HepG2 (cell line): ENCODE results near the gene IGF2BP1. TPM values are rescaled to one million over a fixed set of nuclear protein-coding genes. Genes with fewer than 3 reads are reported as not detected.

Source experiments
- CEBPG ChIP-seq: IDR thresholded peaks from 2 replicates; pipeline ENCODE4 v1.6.1; 2016
- E2F2 ChIP-seq: sonication (generic); formaldehyde crosslinking; IDR thresholded peaks from 2 replicates; pipeline ENCODE4 v1.4.0; 2020; ENCODE audit warnings: missing genetic modification reagents, borderline replicate concordance
- RNF219 ChIP-seq: sonication (generic); formaldehyde crosslinking; IDR thresholded peaks from 2 replicates; pipeline ENCODE4 v1.5.0; 2020; ENCODE audit warnings: mild to moderate bottlenecking, missing genetic modification reagents
- SPEN ChIP-seq: sonication (generic); formaldehyde crosslinking; IDR thresholded peaks from 2 replicates; pipeline ENCODE4 v1.5.1; 2020; ENCODE audit warnings: low read depth, mild to moderate bottlenecking, missing genetic modification reagents
- TCF7 ChIP-seq: sonication (generic); IDR thresholded peaks from 2 replicates; pipeline ENCODE4 v1.6.1; 2016; ENCODE audit warnings: antibody characterized with exemption, low read depth
- TFAP4 ChIP-seq: sonication (generic); IDR thresholded peaks from 2 replicates; pipeline ENCODE4 v1.6.1; 2016; ENCODE audit warnings: low read depth, borderline replicate concordance
- TRIM24 ChIP-seq: sonication (generic); formaldehyde crosslinking; IDR thresholded peaks from 2 replicates; pipeline ENCODE4 v1.8.0; 2022; ENCODE audit warnings: mild to moderate bottlenecking, missing genetic modification reagents
- ZNF142 ChIP-seq: sonication (generic); formaldehyde crosslinking; IDR thresholded peaks from 2 replicates; pipeline ENCODE4 v1.4.0; 2020; ENCODE audit warnings: missing genetic modification reagents
- ZNF256 ChIP-seq: sonication (generic); formaldehyde crosslinking; conservative IDR thresholded peaks from 2 replicates; pipeline ENCODE4 v1.4.0; 2020; ENCODE audit warnings: missing genetic modification reagents
- ZNF414 ChIP-seq: sonication (generic); formaldehyde crosslinking; IDR thresholded peaks from 2 replicates; pipeline ENCODE4 v1.5.0; 2020; ENCODE audit warnings: missing genetic modification reagents
- ZNF510 ChIP-seq: sonication (generic); formaldehyde crosslinking; IDR thresholded peaks from 2 replicates; pipeline ENCODE4 v1.4.0; 2020; ENCODE audit warnings: low read depth, mild to moderate bottlenecking, missing genetic modification reagents
- ZNF644 ChIP-seq: IDR thresholded peaks from 2 replicates; pipeline ENCODE4 v1.6.1; 2016; ENCODE audit warnings: low read depth
- polyA plus RNA-seq, 8 experiments: library from polyadenylated mRNA; depleted of rRNA in 3 of 8; stranded (reverse) in 7 of 8; unstranded in 1 of 8; fragments of >200 nt; fragmentation: Illumina TruSeq in 4 of 8; extraction: Trizol in 4 of 8; gene quantifications; 2 replicates each; pipeline versions ENCODE4 v1.2.1 to v1.2.3, GENCODE V29; 2011 to 2016; ENCODE audit warnings: low read depth in 4 of 8, missing spikeins in 1 of 8, mixed read lengths in 1 of 8; ENCODE audit not compliant: insufficient read depth in 1 of 8
- total RNA-seq, 5 experiments: library from RNA; depleted of rRNA; stranded (reverse); fragments of >200 nt; fragmentation: Illumina TruSeq; extraction: Trizol; gene quantifications; 2 replicates each; pipeline ENCODE4 v1.2.3, GENCODE V29; 2016; ENCODE audit warnings: low read depth in 1 of 5

The IGF2BP1 gene
- total and polyA plus RNA-seq, 2 of the 13 experiments (the other 11 are each of a cell fraction or from before 2014, with no cell fraction given): 29.7 to 75.1 TPM

- TF ChIP-seq ZNF142 (CRISPR knock-in tag): no peak; the same call in 1 of the 2 replicates
- no peak for TF ChIP-seq TFAP4
- TF ChIP-seq E2F2 (CRISPR knock-in tag): no peak
- no peak for TF ChIP-seq ZNF644 (CRISPR knock-in tag)
- TF ChIP-seq ZNF510 (CRISPR knock-in tag): no peak
- no peak for TF ChIP-seq ZNF256 (CRISPR knock-in tag)
- no peak for TF ChIP-seq CEBPG (CRISPR knock-in tag)
- no peak for TF ChIP-seq SPEN (CRISPR knock-in tag)
- TF ChIP-seq RNF219: no peak
- no peak for TF ChIP-seq ZNF414 (CRISPR knock-in tag)
- TF ChIP-seq TCF7: no peak
- TF ChIP-seq TRIM24: no peak
These were observed 6.6 kb downstream of the IGF2BP1 start (continued) for GRCh38 chr17:49003557-49004511.
